ENCODE measurements around the gene KIRREL1.

KIRREL1 gene

DNA sequence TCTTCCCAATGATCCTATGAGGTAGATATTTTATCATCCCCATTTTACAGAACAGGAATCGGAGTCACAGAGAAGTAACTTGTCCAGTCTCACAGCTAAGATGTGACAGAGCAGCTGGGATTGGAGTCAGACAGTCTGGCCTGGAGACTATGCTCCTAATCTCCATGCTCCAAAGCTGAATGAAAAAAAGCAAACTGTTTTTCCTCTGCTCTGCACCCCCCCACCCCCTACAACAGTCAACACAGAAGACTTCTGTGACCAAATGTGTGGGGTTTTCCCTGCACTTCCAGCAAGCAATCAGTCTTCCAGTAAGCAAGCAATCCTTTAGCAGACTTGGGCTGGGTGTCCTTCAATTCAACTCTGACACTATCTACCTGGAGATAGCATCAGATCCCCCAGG, 33.2 kb downstream of the KIRREL1 start:
- TF ChIP-seq, protein P1, sequence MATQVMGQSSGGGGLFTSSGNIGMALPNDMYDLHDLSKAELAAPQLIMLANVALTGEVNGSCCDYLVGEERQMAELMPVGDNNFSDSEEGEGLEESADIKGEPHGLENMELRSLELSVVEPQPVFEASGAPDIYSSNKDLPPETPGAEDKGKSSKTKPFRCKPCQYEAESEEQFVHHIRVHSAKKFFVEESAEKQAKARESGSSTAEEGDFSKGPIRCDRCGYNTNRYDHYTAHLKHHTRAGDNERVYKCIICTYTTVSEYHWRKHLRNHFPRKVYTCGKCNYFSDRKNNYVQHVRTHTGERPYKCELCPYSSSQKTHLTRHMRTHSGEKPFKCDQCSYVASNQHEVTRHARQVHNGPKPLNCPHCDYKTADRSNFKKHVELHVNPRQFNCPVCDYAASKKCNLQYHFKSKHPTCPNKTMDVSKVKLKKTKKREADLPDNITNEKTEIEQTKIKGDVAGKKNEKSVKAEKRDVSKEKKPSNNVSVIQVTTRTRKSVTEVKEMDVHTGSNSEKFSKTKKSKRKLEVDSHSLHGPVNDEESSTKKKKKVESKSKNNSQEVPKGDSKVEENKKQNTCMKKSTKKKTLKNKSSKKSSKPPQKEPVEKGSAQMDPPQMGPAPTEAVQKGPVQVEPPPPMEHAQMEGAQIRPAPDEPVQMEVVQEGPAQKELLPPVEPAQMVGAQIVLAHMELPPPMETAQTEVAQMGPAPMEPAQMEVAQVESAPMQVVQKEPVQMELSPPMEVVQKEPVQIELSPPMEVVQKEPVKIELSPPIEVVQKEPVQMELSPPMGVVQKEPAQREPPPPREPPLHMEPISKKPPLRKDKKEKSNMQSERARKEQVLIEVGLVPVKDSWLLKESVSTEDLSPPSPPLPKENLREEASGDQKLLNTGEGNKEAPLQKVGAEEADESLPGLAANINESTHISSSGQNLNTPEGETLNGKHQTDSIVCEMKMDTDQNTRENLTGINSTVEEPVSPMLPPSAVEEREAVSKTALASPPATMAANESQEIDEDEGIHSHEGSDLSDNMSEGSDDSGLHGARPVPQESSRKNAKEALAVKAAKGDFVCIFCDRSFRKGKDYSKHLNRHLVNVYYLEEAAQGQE (IDR thresholded peaks at IDR 0.05; ENCODE audit: insufficient read depth in 1 of 2, low read depth in 2 of 2, low read length in 2 of 2) = no peak
- no peak for TF ChIP-seq SIN3A (IDR thresholded peaks at IDR 0.05; ENCODE audit: borderline replicate concordance, insufficient read depth, low read length)
- no peak for TF ChIP-seq POLR2AphosphoS5 (IDR thresholded peaks at IDR 0.05; ENCODE audit: low read depth, low read length)
- no peak for TF ChIP-seq TAF1 (IDR thresholded peaks at IDR 0.05; ENCODE audit: borderline replicate concordance, insufficient read depth, low read length)

DNA sequence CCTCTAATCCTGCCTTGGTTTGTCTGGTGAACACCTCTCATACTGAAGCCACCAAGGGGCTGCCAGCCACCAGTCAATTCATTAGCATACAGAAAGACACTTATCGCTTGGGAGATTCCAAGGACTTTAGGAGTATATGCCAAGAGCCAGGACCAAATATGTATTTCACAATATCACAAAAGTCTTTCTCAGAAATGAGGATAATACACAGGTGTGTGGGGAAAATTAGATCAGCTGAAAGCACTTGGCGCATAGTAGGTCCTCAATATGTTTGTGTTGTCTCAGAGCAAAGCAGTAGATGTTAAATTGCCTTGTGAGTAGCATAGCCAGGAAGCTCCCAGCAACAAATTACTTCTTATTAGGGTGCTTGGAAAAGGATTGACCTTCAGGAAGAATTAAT, 34.1 kb downstream of the KIRREL1 start:
- no peak for TF ChIP-seq POLR2AphosphoS5 (IDR thresholded peaks at IDR 0.05; ENCODE audit: low read depth, low read length)
- no peak for TF ChIP-seq TAF1 (IDR thresholded peaks at IDR 0.05; ENCODE audit: borderline replicate concordance, insufficient read depth, low read length)
- TF ChIP-seq, protein P1 (IDR thresholded peaks at IDR 0.05; ENCODE audit: insufficient read depth in 1 of 2, low read depth in 2 of 2, low read length in 2 of 2) = no peak
- TF ChIP-seq SIN3A (IDR thresholded peaks at IDR 0.05; ENCODE audit: borderline replicate concordance, insufficient read depth, low read length) = no peak
- no peak for TF ChIP-seq FOXP2 (optimal IDR thresholded peaks at IDR 0.05; ENCODE audit: borderline replicate concordance, extremely low read depth, extremely low read length, insufficient read depth)

GRCh38 chr1:158028969-158029368, 35.5 kb downstream of the KIRREL1 start:
- no peak for TF ChIP-seq TAF1 (IDR thresholded peaks at IDR 0.05; ENCODE audit: borderline replicate concordance, insufficient read depth, low read length)
- no peak for TF ChIP-seq SIN3A (IDR thresholded peaks at IDR 0.05; ENCODE audit: borderline replicate concordance, insufficient read depth, low read length)
- TF ChIP-seq, protein P1 (IDR thresholded peaks at IDR 0.05; ENCODE audit: insufficient read depth in 1 of 2, low read depth in 2 of 2, low read length in 2 of 2) = no peak
- no peak for TF ChIP-seq FOXP2 (optimal IDR thresholded peaks at IDR 0.05; ENCODE audit: borderline replicate concordance, extremely low read depth, extremely low read length, insufficient read depth)
- TF ChIP-seq POLR2AphosphoS5 (IDR thresholded peaks at IDR 0.05; ENCODE audit: low read depth, low read length) = no peak

GRCh38 chr1:158035014-158035413, 41.6 kb downstream of the KIRREL1 start:
- TF ChIP-seq SIN3A (IDR thresholded peaks at IDR 0.05; ENCODE audit: borderline replicate concordance, insufficient read depth, low read length) (no peak), TAF1 (IDR thresholded peaks at IDR 0.05; ENCODE audit: borderline replicate concordance, insufficient read depth, low read length) (no peak), FOXP2 (optimal IDR thresholded peaks at IDR 0.05; ENCODE audit: borderline replicate concordance, extremely low read depth, extremely low read length, insufficient read depth) (no peak), POLR2AphosphoS5 (IDR thresholded peaks at IDR 0.05; ENCODE audit: low read depth, low read length) (no peak)
- TF ChIP-seq, protein P1 (IDR thresholded peaks at IDR 0.05; ENCODE audit: insufficient read depth in 1 of 2, low read depth in 2 of 2, low read length in 2 of 2) = no peak

DNA sequence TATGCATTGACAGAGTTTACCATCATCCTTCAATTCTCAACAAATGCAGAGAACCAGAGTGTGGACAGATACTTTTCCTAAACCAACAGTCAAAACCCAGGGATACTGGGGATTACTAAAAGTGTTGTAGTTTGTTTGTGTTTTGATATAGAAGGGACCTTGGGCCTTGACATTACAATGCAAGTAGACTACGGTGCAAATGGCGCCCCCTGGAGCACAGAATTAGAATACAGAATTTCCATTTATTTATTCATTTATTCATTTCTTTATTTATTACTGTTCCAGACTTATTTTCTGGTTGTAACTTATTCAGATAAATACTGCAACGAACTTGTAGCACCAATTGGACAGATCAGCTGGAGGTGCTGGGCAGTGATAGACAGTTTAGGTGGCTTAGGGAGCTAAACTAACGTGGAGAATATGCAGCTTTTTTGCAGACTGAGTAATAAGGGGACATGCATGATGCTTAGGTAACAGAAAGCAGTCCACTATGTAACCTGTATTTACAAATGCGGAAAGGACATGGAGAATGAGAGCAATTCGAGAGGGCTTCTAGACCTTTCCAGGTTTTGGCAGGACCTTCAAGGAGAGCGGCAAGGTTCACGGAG, 42.6 kb downstream of the KIRREL1 start:
- TF ChIP-seq, protein P1 (IDR thresholded peaks at IDR 0.05; ENCODE audit: insufficient read depth in 1 of 2, low read depth in 2 of 2, low read length in 2 of 2) = no peak
- no peak for TF ChIP-seq FOXP2 (optimal IDR thresholded peaks at IDR 0.05; ENCODE audit: borderline replicate concordance, extremely low read depth, extremely low read length, insufficient read depth)
- TF ChIP-seq TAF1 (IDR thresholded peaks at IDR 0.05; ENCODE audit: borderline replicate concordance, insufficient read depth, low read length) = no peak
- TF ChIP-seq POLR2AphosphoS5 (IDR thresholded peaks at IDR 0.05; ENCODE audit: low read depth, low read length) = no peak
- TF ChIP-seq SIN3A (IDR thresholded peaks at IDR 0.05; ENCODE audit: borderline replicate concordance, insufficient read depth, low read length) = no peak
